MCF 10A (cell line): ENCODE measurements around the gene MED13L. TPM values are rescaled to one million over a fixed set of nuclear protein-coding genes. Genes with fewer than 3 reads are reported as not detected.
"Not testable (repeated sequence)": the region's sequence is repeated elsewhere in the genome, so short reads cannot be mapped to it uniquely, and the experiment has no call there.

Experiments used
- BruUV-seq: library from RNA; stranded (reverse); fragments of 400-500 nt; replicated peaks from 2 replicates; lab custom pipeline; 2021; lab: Mats Ljungman, UMichigan
- CTCF ChIA-PET: fragments of 300-600 bp; sonication (Branson Sonifier 250); formaldehyde crosslinking; extraction: SDS; loops from one replicate; lab custom pipeline; 2021; ENCODE audit warnings: antibody characterized with exemption, inconsistent platforms; lab: Yijun Ruan, JAX
- POLR2A ChIA-PET: fragments of 300-600, 350-650 bp; sonication (Branson Sonifier 250); formaldehyde crosslinking; extraction: SDS; loops from one replicate; lab custom pipeline; 2020; ENCODE audit warnings: antibody characterized with exemption, inconsistent platforms; lab: Yijun Ruan, JAX
- DNase-seq: peaks from one replicate; pipeline ENCODE4 v3.0.0-alpha.2; 2018; ENCODE audit not compliant: unreplicated experiment
- H3K27ac Mint-ChIP-seq: one replicate; pipeline ENCODE4 v1.8.0; 2022; ENCODE audit warnings: mild to moderate bottlenecking, low read depth, mixed read lengths; ENCODE audit not compliant: unreplicated experiment
- H3K27me3 Mint-ChIP-seq: one replicate; pipeline ENCODE4 v1.8.0; 2022; ENCODE audit warnings: mixed read lengths; ENCODE audit not compliant: insufficient read depth, unreplicated experiment
- H3K36me3 Mint-ChIP-seq: one replicate; pipeline ENCODE4 v1.8.0; 2022; ENCODE audit warnings: mild to moderate bottlenecking, moderate library complexity, mixed read lengths; ENCODE audit not compliant: insufficient read depth, unreplicated experiment
- H3K4me1 Mint-ChIP-seq: one replicate; pipeline ENCODE4 v1.8.0; 2022; ENCODE audit warnings: mixed read lengths; ENCODE audit not compliant: insufficient read depth, unreplicated experiment
- H3K4me3 Mint-ChIP-seq: one replicate; pipeline ENCODE4 v1.8.0; 2022; ENCODE audit warnings: mild to moderate bottlenecking, moderate library complexity, mixed read lengths; ENCODE audit not compliant: unreplicated experiment
- H3K9me3 Mint-ChIP-seq: one replicate; pipeline ENCODE4 v1.8.0; 2022; ENCODE audit warnings: mixed read lengths; ENCODE audit not compliant: unreplicated experiment
- intact Hi-C: fragments of 100-400 bp; cut with micrococcal nuclease; formaldehyde crosslinking; loops from 2 replicates; pipeline ENCODE4 v1.14.1; 2022
- total RNA-seq: library from RNA; stranded (reverse); gene quantifications from 2 replicates; pipeline ENCODE4 v1.2.3, GENCODE V29; 2022
- TF ChIP-seq, protein P1 (sequence below): fragments of 200-600 bp; IDR thresholded peaks from one replicate; pipeline ENCODE4 v1.8.0; 2022; ENCODE audit warnings: antibody characterized with exemption, mild to moderate bottlenecking; ENCODE audit not compliant: unreplicated experiment

The MED13L gene
- total RNA-seq, 1 experiment from 2014 or later, result 91.6 TPM

DNA sequence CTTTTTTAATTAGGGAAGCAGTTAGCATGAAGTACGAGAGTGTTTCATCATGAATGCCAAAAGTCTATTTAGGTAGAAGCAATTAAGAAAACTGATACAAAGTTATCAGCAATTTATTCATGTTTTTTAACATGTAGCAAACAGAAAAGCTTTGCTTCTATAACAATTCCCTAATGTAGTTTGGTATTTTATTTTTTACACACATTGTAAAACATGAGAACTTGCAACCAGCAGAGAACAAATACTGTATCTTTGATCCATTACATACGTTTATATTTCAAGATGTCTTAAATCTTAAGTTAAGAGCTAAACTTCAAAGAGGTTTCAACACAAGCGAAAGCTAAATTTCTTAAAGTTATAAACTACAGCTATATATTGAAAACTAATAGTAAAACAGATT lies 39.3 kb downstream of the MED13L start:
- DNase-seq, result no peak
- peaks cover 20% of the 10 kb centered on the region for H3K36me3 Mint-ChIP-seq
- H3K4me1 Mint-ChIP-seq, result peaks cover 12% of the 10 kb centered on the region
- no peaks in the 10 kb centered on the region for H3K9me3 Mint-ChIP-seq
- CTCF ChIA-PET, result interaction anchor here (0.8 to 3.1 kb wide), 4 partner anchors 96 to 471 kb away, joined by 3 to 8 read pairs (median 4); no protein-coding TSS in a partner anchor
- no TSS peak for BruUV-seq
- H3K4me3 Mint-ChIP-seq, result no peak overlapping the region
- POLR2A ChIA-PET, result interaction anchor here (0.9 kb wide), 1 partner anchor 97 kb away, joined by 5 read pairs; no protein-coding TSS in a partner anchor
- intact Hi-C loops, result loop anchor here (5.0 kb wide), 2 partner anchors 241 to 364 kb away; no protein-coding TSS in a partner anchor
- TF ChIP-seq, protein P1, sequence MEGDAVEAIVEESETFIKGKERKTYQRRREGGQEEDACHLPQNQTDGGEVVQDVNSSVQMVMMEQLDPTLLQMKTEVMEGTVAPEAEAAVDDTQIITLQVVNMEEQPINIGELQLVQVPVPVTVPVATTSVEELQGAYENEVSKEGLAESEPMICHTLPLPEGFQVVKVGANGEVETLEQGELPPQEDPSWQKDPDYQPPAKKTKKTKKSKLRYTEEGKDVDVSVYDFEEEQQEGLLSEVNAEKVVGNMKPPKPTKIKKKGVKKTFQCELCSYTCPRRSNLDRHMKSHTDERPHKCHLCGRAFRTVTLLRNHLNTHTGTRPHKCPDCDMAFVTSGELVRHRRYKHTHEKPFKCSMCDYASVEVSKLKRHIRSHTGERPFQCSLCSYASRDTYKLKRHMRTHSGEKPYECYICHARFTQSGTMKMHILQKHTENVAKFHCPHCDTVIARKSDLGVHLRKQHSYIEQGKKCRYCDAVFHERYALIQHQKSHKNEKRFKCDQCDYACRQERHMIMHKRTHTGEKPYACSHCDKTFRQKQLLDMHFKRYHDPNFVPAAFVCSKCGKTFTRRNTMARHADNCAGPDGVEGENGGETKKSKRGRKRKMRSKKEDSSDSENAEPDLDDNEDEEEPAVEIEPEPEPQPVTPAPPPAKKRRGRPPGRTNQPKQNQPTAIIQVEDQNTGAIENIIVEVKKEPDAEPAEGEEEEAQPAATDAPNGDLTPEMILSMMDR, result no peak
- H3K27ac Mint-ChIP-seq, result no peak overlapping the region
- H3K27me3 Mint-ChIP-seq, result no peaks in the 10 kb centered on the region

GRCh38 chr12:116236976-116237375 lies 40.5 kb downstream of the MED13L start:
- no peak overlapping the region for H3K27ac Mint-ChIP-seq
- TF ChIP-seq, protein P1, result no peak
- peaks cover 20% of the 10 kb centered on the region for H3K36me3 Mint-ChIP-seq
- intact Hi-C loops, result loop anchor here (1.0 to 5.0 kb wide), 5 partner anchors 96 to 365 kb away; no protein-coding TSS in a partner anchor
- H3K27me3 Mint-ChIP-seq, result no peaks in the 10 kb centered on the region
- TSS peak; percentile 9 for BruUV-seq
- H3K4me3 Mint-ChIP-seq, result no peak overlapping the region
- H3K9me3 Mint-ChIP-seq, result no peaks in the 10 kb centered on the region
- POLR2A ChIA-PET, result interaction anchor here (0.7 to 2.1 kb wide), 3 partner anchors 39 to 107 kb away, joined by 3 to 5 read pairs (median 4); no protein-coding TSS in a partner anchor
- CTCF ChIA-PET, result interaction anchor here (0.5 to 2.3 kb wide), 17 partner anchors 11 to 499 kb away, joined by 3 to 33 read pairs (median 6); no protein-coding TSS in a partner anchor
- H3K4me1 Mint-ChIP-seq, result peaks cover 12% of the 10 kb centered on the region
- DNase-seq, result no peak

DNA sequence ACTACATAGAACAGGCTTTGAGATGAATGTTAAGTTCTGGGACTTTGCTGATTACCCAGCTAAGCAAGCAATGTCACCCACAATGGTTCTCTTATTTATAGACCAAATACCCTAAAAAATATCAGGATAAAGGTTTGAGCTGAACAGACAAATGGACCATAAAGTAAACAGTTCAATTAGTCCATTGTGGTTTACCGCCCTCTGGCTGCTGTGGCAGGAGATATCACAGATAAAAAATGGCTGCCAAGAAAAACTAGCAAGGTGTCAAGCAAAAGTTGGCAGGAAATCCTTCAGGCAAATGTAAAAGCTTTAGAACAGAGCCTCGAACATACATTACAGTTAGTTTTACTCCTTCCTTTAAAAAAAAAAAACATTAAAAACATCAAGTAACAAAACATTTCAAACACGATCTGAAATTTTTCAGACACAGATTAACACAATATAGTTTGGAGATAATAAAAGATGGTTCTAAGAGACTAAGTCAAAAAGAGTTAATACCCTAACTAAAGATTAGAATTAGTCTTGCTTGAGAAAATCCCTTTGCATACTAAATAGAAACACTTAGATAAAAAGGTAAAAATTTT lies 41.3 kb downstream of the MED13L start:
- DNase-seq, result peak; percentile 74
- TF ChIP-seq, protein P1, result peak; percentile 72
- Mint-ChIP-seq H3K36me3 (peaks cover 17% of the 10 kb centered on the region), H3K27me3 (no peaks in the 10 kb centered on the region), H3K4me3 (no peak overlapping the region), H3K27ac (no peak overlapping the region), H3K9me3 (no peaks in the 10 kb centered on the region), H3K4me1 (peaks cover 7% of the 10 kb centered on the region)
- ChIA-PET CTCF (interaction anchor here (0.6 to 2.3 kb wide), 47 partner anchors 10 to 1592 kb away, joined by 3 to 33 read pairs (median 5); no protein-coding TSS in a partner anchor), POLR2A (interaction anchor here (0.7 to 2.1 kb wide), 8 partner anchors 40 to 235 kb away, joined by 3 to 6 read pairs (median 4); no protein-coding TSS in a partner anchor)
- intact Hi-C loops, result loop anchor here (1.0 to 5.0 kb wide), 5 partner anchors 95 to 366 kb away; no protein-coding TSS in a partner anchor
- no TSS peak for BruUV-seq

DNA sequence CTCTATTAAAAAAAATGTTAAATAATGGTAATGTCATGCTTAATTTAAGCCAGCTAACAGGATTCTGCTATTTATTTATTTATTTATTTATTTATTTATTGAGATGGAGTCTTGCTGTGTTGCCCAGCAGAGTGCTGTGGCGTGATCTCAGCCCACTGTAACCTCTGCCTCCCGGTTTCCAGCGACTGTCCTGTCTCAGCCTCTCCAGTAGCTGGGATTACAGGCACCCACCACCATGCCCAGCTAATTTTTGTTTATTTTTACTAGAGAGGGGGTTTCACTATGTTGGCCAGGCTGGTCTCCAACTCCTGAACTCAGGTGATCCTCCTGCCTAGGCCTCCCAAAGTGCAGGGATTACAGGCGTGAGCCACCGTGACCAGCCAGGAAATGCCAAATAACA lies 43.3 kb downstream of the MED13L start:
- POLR2A ChIA-PET, intact Hi-C loops, H3K4me1 Mint-ChIP-seq, H3K27me3 Mint-ChIP-seq, H3K4me3 Mint-ChIP-seq, H3K9me3 Mint-ChIP-seq, H3K27ac Mint-ChIP-seq, DNase-seq, BruUV-seq: not testable (repeated sequence)
- CTCF ChIA-PET, result interaction anchor here (0.7 to 0.8 kb wide), 2 partner anchors 11 to 290 kb away, joined by 3 read pairs; no protein-coding TSS in a partner anchor
- H3K36me3 Mint-ChIP-seq, result peaks cover 13% of the 10 kb centered on the region
